ENCODE data around the gene PFN2. TPM values are rescaled to one million over a fixed set of nuclear protein-coding genes. Genes with fewer than 3 reads are reported as not detected.
"Not testable (repeated sequence)": the region's sequence is repeated elsewhere in the genome, so short reads cannot be mapped to it uniquely, and the experiment has no call there.

PFN2 gene
- total and polyA plus RNA-seq, 9 donors: 98.9 to 270 (median 246) TPM

- Histone ChIP-seq H3K4me1 (ENCODE audit: control insufficient read depth, insufficient read depth, low read length) (no peaks in the 10 kb centered on the region), H3K4me3 (ENCODE audit: low read length) (no peak overlapping the region), H3K27ac (ENCODE audit: low read length) (no peak overlapping the region), H3K27me3 (ENCODE audit: control insufficient read depth, insufficient read depth, low read length) (no peaks in the 10 kb centered on the region), H3K9me3 (replicated peaks; ENCODE audit: control insufficient read depth, low read depth, low read length) (no peaks in the 10 kb centered on the region), H3K36me3 (ENCODE audit: control insufficient read depth, insufficient read depth, low read length) (peaks cover 2% of the 10 kb centered on the region)
- no peak for DNase-seq
- WGBS (ENCODE audit: insufficient coverage): no CpG with 5 or more reads among the region's 3 CpGs
These were observed 13.2 kb downstream of the PFN2 start for GRCh38 chr3:149957361-149958125.

- H3K36me3 ChIP-seq (ENCODE audit: control insufficient read depth, insufficient read depth, low read length): peaks cover 4% of the 10 kb centered on the region
- H3K9me3 ChIP-seq (replicated peaks; ENCODE audit: control insufficient read depth, low read depth, low read length): no peaks in the 10 kb centered on the region
- no peak overlapping the region for H3K27ac ChIP-seq (ENCODE audit: low read length)
- no peaks in the 10 kb centered on the region for H3K4me1 ChIP-seq (ENCODE audit: control insufficient read depth, insufficient read depth, low read length)
- WGBS (ENCODE audit: insufficient coverage): no CpG with 5 or more reads among the region's 2 CpGs
- no peaks in the 10 kb centered on the region for H3K27me3 ChIP-seq (ENCODE audit: control insufficient read depth, insufficient read depth, low read length)
- no peak overlapping the region for H3K4me3 ChIP-seq (ENCODE audit: low read length)
- no peak for DNase-seq
These were observed 15.2 kb downstream of the PFN2 start for GRCh38 chr3:149955449-149955848.

GRCh38 chr3:149954812-149955211, 15.9 kb downstream of the PFN2 start:
- peak; percentile 9 for DNase-seq
- no peak overlapping the region for H3K4me3 ChIP-seq (ENCODE audit: low read length)
- no peaks in the 10 kb centered on the region for H3K27me3 ChIP-seq (ENCODE audit: control insufficient read depth, insufficient read depth, low read length)
- H3K4me1 ChIP-seq (ENCODE audit: control insufficient read depth, insufficient read depth, low read length): no peaks in the 10 kb centered on the region
- H3K9me3 ChIP-seq (replicated peaks; ENCODE audit: control insufficient read depth, low read depth, low read length): no peaks in the 10 kb centered on the region
- H3K27ac ChIP-seq (ENCODE audit: low read length): no peak overlapping the region
- 20% methylated on average over 1 of the region's 1 CpG for WGBS (ENCODE audit: insufficient coverage)
- H3K36me3 ChIP-seq (ENCODE audit: control insufficient read depth, insufficient read depth, low read length): peaks cover 6% of the 10 kb centered on the region

GRCh38 chr3:149949181-149949580, 21.5 kb downstream of the PFN2 start:
- no peak overlapping the region for H3K27ac ChIP-seq (ENCODE audit: low read length)
- no peaks in the 10 kb centered on the region for H3K27me3 ChIP-seq (ENCODE audit: control insufficient read depth, insufficient read depth, low read length)
- peaks cover 5% of the 10 kb centered on the region for H3K9me3 ChIP-seq (replicated peaks; ENCODE audit: control insufficient read depth, low read depth, low read length)
- no peaks in the 10 kb centered on the region for H3K4me1 ChIP-seq (ENCODE audit: control insufficient read depth, insufficient read depth, low read length)
- WGBS (ENCODE audit: insufficient coverage): no CpG with 5 or more reads among the region's 2 CpGs
- peaks cover 6% of the 10 kb centered on the region for H3K36me3 ChIP-seq (ENCODE audit: control insufficient read depth, insufficient read depth, low read length)
- H3K4me3 ChIP-seq (ENCODE audit: low read length): no peak overlapping the region
- no peak for DNase-seq

GRCh38 chr3:149947231-149947630, 23.5 kb downstream of the PFN2 start:
- Histone ChIP-seq H3K27me3 (ENCODE audit: control insufficient read depth, insufficient read depth, low read length) (no peaks in the 10 kb centered on the region), H3K9me3 (replicated peaks; ENCODE audit: control insufficient read depth, low read depth, low read length) (peaks cover 10% of the 10 kb centered on the region), H3K36me3 (ENCODE audit: control insufficient read depth, insufficient read depth, low read length) (peaks cover 4% of the 10 kb centered on the region), H3K4me1 (ENCODE audit: control insufficient read depth, insufficient read depth, low read length) (no peaks in the 10 kb centered on the region), H3K4me3 (ENCODE audit: low read length) (no peak overlapping the region), H3K27ac (ENCODE audit: low read length) (no peak overlapping the region)
- WGBS (ENCODE audit: insufficient coverage): 100% methylated on average over 1 of the region's 7 CpGs
- no peak for DNase-seq

- not testable (repeated sequence) for H3K36me3 ChIP-seq (ENCODE audit: control insufficient read depth, insufficient read depth, low read length); H3K4me3 ChIP-seq (ENCODE audit: low read length); H3K4me1 ChIP-seq (ENCODE audit: control insufficient read depth, insufficient read depth, low read length); H3K27ac ChIP-seq (ENCODE audit: low read length); DNase-seq; H3K27me3 ChIP-seq (ENCODE audit: control insufficient read depth, insufficient read depth, low read length)
- H3K9me3 ChIP-seq (replicated peaks; ENCODE audit: control insufficient read depth, low read depth, low read length): peaks cover 10% of the 10 kb centered on the region
- WGBS (ENCODE audit: insufficient coverage): no CpG with 5 or more reads among the region's 3 CpGs
These were observed 26.7 kb downstream of the PFN2 start for GRCh38 chr3:149943966-149944365.

GRCh38 chr3:149942409-149942808, 28.3 kb downstream of the PFN2 start:
- no peak for DNase-seq
- no peak overlapping the region for H3K4me3 ChIP-seq (ENCODE audit: low read length)
- peaks cover 10% of the 10 kb centered on the region for H3K9me3 ChIP-seq (replicated peaks; ENCODE audit: control insufficient read depth, low read depth, low read length)
- H3K27me3 ChIP-seq (ENCODE audit: control insufficient read depth, insufficient read depth, low read length): no peaks in the 10 kb centered on the region
- peaks cover 3% of the 10 kb centered on the region for H3K36me3 ChIP-seq (ENCODE audit: control insufficient read depth, insufficient read depth, low read length)
- H3K4me1 ChIP-seq (ENCODE audit: control insufficient read depth, insufficient read depth, low read length): no peaks in the 10 kb centered on the region
- H3K27ac ChIP-seq (ENCODE audit: low read length): no peak overlapping the region

GRCh38 chr3:149941946-149942345, 28.7 kb downstream of the PFN2 start:
- Histone ChIP-seq H3K36me3 (ENCODE audit: control insufficient read depth, insufficient read depth, low read length) (peaks cover 3% of the 10 kb centered on the region), H3K27ac (ENCODE audit: low read length) (no peak overlapping the region), H3K27me3 (ENCODE audit: control insufficient read depth, insufficient read depth, low read length) (no peaks in the 10 kb centered on the region), H3K4me1 (ENCODE audit: control insufficient read depth, insufficient read depth, low read length) (no peaks in the 10 kb centered on the region), H3K9me3 (replicated peaks; ENCODE audit: control insufficient read depth, low read depth, low read length) (peaks cover 12% of the 10 kb centered on the region), H3K4me3 (ENCODE audit: low read length) (no peak overlapping the region)
- no peak for DNase-seq
- WGBS (ENCODE audit: insufficient coverage): no CpG with 5 or more reads among the region's 1 CpG

- peaks cover 3% of the 10 kb centered on the region for H3K36me3 ChIP-seq (ENCODE audit: control insufficient read depth, insufficient read depth, low read length)
- peaks cover 17% of the 10 kb centered on the region for H3K9me3 ChIP-seq (replicated peaks; ENCODE audit: control insufficient read depth, low read depth, low read length)
- no peaks in the 10 kb centered on the region for H3K27me3 ChIP-seq (ENCODE audit: control insufficient read depth, insufficient read depth, low read length)
- no peaks in the 10 kb centered on the region for H3K4me1 ChIP-seq (ENCODE audit: control insufficient read depth, insufficient read depth, low read length)
- no CpG with 5 or more reads among the region's 2 CpGs for WGBS (ENCODE audit: insufficient coverage)
- H3K27ac ChIP-seq (ENCODE audit: low read length): no peak overlapping the region
- H3K4me3 ChIP-seq (ENCODE audit: low read length): no peak overlapping the region
- DNase-seq: no peak
These were observed 29.5 kb downstream of the PFN2 start for GRCh38 chr3:149941186-149941585.

- H3K4me3 ChIP-seq (ENCODE audit: low read length); H3K4me1 ChIP-seq (ENCODE audit: control insufficient read depth, insufficient read depth, low read length); H3K27me3 ChIP-seq (ENCODE audit: control insufficient read depth, insufficient read depth, low read length); DNase-seq; H3K36me3 ChIP-seq (ENCODE audit: control insufficient read depth, insufficient read depth, low read length); H3K27ac ChIP-seq (ENCODE audit: low read length): not testable (repeated sequence)
- H3K9me3 ChIP-seq (replicated peaks; ENCODE audit: control insufficient read depth, low read depth, low read length): peaks cover 11% of the 10 kb centered on the region
- WGBS (ENCODE audit: insufficient coverage): no CpG with 5 or more reads among the region's 3 CpGs
These were observed 32.2 kb downstream of the PFN2 start for GRCh38 chr3:149938392-149939055.
